Non-pigmented ciliary epithelial cell (primary cell): Measurements from ENCODE around the gene LBX1.

Source experiments
- DNase-seq: peaks from one replicate; pipeline ENCODE4 v3.0.0-alpha.2; 2010; ENCODE audit warnings: low read depth

The LBX1 gene

DNA sequence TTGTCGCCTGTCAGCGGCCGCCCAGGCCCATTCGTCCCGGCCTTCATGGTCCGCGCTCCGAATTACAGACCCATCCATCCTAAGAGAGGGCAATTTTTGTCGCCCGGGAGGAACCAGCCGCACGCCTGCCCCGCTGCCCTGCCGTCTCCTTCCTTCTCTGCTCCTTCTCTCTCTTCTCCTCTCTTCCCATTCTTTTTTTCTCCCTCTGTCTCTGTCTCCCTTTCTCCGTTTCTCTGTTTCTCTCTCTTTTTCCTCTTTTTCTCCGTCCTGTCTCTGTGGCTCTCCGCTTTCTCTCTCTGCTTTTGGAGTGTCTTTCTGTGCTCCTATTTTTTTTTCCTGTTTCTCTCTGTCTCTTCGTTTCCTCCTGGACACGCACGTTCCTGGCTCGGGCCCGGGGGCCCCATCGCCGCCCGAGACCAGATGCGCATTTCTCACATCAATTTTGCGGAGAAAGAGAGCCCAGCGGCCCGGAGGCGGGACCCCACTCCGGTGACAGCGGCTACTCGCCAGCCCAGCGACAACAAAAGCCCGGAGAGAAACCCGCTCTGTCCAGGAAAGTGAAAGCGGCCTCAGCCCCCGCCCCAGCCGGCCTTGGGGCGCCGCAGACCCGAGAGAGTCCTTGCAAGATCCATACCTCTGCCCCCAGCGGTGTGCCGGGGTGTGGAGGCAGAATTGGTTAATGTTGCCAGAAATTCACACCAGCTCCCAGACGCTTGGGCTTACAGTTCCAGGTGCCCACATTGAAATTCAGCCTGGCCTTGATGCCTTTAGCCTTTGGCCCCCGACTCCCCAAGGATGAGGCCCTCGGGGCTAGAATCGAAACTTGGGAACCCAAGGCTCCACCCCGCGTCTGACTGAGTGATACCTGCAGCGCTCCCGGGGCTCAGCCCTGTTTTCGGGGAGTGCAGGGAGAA, 4.1 kb downstream of the LBX1 start:
- no peak for DNase-seq

DNA sequence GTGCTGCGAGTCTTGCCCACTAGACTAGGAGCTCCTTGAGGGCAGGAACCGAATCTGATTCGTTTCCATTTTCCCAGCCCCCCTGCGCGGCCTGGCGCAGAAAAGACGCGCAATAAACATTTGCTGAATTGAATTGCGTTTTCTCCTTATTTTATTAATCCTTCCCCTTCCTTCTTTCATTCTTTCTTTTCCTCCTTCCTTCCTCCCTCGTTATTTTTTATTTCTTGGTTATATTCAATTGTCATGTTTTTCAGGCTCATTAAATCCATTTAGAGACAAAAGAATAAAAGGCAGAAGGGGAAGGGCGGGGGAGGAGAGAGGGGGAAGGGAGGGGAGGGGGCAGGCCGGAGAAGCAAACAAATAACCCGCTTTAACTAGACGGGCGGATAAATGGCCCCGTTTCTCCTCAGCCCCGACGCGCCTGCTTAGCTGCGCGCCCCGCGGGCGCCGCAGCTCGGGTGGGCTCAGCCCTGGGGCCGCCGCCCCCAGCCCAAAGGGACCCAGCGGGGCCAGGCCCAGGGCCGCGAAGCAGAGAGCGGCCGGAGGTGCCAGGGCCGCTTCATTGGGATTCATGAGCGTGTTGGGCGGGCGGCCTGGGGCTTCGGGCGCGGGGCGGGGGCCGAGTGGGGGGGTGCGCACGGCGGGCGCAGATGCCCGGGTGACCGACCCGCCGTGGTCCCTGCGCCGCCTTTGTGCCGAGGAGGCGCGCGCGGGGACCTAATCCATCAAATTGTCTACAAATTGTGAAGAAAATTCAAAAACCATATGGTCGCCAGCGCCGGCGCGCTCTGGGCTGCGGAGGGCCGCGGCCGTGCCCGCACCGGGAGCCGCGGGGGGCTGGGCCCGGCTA, 5.0 kb downstream of the LBX1 start:
- DNase-seq = no peak

DNA sequence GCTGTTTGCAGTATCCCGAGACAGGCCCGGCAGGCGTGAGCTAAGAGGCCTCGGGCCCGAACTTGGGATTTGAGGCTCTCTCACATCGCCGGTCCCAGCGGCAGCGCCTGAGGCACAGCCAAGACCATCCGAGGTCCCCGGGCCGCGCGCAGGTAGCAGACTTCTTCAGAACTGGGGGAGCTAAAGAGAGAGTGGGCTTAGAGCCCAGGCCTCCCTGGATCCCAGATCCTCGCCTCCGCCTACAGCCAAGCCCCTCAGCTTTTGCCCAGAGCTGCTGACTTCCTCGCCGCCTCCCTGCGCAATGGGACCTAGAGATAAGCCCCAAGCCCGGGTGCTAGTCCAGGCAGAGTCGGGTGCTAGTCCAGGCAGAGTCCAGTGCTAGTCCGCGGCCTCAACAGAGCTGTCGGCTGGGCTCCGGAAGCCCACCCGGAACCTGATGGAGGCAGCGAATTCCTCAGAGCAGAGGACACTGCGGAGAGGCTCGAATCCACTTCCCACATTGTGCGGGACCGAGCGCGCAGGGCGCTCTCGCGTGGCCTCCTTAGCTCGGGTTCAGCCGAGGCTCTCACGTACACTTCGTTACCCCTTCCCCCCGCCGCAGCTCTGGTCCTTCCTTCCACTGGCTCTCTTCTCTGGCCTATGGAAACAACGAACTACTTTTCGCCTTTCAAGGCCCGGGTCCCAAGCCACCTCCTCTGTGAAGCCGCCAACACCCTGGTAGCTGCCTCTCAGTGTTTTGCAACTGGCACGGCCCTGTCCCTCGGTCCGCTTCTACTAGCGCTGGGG, 5.8 kb downstream of the LBX1 start:
- no peak for DNase-seq

DNA sequence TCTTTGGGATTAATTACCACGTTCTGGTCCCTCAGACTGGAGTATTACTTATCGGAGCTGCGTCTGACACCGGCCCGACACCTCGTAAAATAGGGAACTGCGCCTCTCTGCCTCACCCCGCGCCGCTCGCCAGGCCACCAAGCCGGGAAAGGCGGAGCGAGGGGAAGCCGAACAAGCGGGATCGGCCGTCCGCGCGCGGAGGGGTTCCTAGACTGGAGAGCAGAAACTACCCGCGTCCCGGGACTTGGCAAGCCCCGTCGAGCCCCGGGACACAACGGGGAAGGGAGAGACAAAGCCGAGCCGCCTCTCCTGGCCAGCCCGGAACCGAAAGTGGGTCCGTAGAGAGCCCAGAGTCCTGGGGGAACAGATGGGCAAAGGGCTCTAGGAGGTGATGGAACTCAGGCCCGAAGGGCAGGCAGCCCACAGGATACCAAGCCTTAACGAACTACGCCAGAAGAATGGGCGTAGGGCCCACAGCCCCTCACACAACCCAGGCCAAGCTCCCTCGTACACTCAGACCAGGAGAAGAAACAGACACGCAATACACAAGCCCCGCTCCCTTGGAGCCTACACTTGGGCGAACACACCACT, 6.5 kb downstream of the LBX1 start:
- DNase-seq = no peak

DNA sequence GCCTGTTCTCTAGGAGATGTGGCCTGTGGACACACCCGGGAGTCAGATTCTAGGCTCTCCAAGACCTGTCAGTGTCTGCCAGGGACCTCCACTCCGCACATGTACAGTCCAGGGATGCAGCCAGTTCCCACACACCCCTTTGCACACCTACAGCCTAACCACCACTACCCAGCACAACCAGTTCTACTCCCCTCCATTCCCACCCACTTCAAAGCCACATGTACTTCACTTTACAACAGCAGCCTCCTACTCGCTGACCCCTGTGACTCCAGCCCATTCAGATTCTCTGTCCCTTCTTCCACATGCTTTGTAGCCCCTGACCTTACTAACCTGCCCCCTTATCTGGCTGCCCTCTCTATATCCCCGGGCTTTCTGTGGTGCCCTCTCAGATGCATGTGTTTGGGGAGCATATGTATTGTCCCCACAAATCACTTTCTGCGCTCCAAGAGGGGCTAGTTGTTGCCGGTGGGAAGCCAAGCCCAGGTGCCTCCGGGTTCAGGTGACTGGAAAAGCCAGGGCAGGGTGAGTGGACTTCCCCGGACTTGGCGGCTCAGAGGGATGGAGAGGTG, 7.2 kb downstream of the LBX1 start:
- no peak for DNase-seq

DNA sequence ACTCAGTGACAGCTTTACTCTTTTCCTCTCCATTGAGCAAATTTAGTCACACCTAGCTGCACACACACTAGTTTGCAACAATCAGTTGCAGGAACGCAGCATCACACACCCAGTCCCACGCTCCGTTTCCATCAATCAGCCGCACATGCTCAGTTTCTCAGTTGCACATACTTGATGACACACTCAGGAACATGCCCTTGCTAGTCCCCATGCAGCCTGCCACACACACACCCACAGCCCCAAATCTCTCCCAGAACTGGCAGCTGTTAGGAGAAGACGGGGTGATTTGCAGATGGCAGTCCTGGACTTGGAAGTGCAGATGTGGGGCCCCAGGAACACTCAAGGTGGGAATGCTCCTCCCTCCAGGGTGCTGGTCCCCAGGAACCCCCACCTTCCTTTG, 7.7 kb downstream of the LBX1 start:
- DNase-seq = no peak

DNA sequence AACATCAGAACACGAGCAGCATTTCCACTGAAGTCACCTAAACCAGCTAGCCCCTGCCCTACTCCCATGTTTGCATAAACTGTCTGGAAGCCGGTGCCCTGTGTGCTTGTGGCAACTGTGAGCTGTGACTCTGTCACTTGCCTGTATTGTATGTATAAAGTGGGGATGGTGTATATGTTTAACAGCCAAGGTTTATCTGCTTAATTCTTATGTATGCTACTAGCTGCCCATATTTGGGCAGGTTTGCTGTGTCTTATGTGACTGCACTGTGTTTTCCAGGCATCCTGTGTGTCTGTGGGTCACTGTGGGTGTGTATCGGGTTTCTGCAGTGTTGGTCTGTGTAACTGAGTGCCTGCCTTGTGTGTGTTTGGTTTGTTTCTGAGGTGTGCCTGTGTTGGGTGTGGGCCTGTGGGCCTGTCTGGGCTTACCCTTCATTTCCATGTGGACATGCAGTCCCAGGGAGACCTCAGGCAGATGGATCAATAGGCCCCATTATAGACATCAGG, 9.3 kb downstream of the LBX1 start:
- DNase-seq = no peak

DNA sequence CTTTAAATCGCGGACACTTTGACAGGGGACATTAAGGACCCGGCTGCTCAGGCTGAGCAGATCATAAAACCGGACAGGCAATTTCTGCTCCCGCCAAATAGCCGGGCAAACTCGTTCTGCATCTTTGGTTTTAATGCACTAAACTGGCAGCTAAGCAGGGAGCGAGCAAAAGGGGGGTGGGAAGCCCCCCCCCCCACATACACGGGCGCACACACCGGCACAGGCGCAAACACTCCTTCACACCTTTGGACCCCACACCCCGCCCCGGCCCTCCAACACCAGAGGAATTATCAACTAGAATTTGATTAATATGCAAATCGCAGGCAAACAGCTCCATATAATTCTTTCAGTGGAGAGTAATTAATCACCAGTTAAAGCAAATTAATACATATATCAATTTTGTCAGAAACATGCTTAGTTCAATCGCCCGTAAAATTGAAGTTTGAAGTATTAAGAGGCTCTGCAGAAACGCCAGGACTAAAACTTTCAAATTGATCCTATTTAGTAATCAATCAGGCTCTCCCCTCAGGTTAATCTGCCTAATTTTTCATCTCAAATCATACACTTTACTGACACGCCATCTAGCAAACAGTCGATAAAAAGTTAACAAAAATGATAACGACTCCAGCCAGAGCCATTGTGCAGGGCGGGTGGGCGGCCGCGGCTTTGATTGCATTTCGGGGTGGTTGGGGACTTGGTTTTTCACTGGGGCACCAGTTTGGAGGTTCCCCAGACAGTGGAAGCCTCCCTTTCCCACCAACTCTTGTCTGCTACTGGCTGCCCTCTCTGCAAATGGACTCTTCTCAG, 9.9 kb downstream of the LBX1 start:
- no peak for DNase-seq

DNA sequence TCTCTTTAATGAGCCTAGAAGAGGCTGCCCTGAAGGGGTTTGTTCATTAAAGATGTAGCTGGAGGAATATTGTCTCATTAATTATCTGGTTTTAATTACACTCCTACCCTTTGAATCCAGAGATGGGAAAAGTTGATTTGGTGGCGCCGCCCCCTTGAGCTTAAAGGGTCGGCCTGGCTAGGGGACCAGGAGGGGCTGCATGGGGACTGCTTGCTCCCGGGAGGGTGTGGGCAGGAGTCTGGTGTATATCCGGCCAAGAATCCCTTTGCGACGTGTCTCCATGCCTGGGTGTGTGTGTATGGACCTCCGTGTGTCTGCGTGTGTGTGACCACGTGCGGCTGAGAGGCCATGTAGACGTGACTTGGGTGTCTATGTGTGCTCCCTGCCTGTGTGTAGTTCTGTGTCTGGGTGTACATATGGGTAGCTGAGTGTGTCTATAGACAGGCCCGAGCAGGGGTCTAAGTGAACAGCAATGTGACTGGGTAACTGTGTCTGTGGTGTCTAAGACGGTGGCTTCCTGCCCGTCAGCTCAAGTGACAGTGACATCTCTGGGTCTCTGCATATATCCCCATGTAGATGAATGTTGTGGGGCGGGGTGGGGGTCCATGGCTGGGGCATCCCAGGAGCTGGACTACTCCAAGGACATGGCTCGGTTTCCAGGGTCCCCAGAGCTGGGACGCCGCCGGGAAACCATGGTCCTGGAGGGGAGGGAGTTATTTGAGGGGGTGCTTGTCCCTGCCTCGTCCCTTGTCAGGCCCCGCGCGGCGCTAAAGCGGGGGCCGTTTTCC, 10.7 kb downstream of the LBX1 start:
- DNase-seq = no peak

DNA sequence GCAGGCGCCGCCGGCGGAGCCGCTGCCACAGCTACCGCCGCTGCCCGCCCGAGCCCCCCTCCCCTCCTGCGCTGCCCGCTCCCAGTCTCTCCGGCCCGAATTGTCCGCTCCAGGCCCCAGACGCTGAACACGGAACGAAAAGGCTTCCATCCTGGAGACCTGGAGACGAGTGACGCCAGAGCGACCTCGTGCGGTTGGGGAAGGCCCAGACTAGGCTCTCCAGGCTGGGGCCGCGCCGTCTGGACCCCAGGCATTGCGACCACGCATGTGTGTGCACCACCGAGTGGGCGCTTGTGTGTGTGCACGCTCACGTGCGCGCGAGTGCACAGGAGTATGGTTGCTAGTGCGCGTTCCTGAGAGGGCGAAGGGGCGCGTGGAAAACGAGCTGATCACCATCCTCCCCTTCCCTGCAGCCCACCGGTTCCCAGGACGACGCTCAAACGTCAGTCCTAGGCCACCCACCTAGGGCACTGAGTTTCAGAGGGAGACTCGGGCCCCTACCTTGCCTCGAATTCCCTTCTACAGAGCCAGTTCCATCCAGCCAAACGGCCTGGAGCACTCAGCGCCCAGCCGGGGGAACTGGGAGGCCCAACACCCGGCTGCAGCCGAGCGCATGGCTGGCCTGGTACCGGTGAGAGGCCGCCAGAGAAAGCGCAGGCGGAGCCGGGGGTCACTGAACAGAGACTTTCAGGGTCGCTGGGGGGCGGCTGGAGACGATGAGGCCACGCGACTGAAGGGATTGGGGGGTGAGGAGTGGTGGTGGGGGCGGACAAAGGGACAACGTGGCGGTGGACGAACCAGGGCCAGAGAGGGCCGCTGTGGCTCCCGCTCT, 11.6 kb downstream of the LBX1 start:
- DNase-seq = no peak

DNA sequence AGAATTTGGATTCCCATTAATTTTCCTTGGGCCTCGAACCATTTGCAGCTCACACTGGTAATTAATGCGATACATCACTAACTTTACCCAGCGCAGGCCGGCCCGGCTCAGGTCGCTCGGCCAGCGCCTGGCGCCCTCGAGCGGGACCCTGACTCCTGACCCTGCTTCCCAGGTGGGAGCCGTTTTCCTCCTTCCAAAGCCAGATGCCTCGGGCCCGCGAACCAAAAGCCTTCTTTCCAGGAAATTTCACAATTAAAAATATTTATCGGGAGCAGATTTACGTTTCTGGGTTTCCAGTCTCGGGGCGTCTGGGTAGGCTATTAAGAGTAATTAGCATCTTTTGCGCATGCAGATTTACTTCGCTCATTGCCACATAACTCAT, 12.2 kb downstream of the LBX1 start:
- no peak for DNase-seq

DNA sequence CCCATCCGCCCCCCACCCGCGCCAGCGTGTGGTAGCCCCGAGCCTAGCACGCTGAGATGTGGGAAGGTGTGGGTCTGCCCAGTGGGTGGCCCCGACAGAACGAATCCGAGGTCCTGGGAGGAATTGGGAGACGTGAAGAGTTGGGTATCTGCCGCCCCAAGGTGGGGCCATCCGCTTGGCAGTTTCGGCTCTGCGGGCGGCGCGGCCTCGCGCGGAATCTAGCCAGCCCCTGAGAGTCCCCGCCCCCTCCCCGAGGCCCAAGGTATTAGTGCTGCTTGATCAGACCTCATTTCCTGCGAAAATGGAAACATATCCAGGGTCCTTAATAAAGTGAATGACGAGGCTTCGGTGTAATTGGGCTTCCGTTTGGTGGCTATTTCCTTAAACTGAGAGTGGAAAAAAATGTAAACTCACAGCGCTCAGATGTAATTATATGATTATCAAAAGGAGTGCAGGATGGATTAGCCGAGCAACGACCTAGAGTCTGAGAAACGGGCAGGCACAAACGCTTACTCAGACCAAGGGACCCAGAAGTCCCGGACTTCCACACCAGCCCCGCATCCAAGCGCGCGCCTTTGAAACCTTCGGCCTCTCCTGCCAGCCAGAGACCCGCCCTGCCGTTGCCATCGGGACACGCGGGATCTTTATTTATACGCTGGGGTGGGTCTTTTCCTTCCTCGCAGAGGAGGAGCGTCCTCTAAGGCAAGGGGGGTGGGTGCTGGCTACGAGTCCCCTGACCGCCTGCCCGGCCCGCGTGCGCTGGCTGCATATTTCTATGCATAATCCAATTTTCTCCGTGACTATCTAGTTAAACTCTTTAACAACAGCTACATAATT, 12.8 kb downstream of the LBX1 start:
- DNase-seq = no peak

DNA sequence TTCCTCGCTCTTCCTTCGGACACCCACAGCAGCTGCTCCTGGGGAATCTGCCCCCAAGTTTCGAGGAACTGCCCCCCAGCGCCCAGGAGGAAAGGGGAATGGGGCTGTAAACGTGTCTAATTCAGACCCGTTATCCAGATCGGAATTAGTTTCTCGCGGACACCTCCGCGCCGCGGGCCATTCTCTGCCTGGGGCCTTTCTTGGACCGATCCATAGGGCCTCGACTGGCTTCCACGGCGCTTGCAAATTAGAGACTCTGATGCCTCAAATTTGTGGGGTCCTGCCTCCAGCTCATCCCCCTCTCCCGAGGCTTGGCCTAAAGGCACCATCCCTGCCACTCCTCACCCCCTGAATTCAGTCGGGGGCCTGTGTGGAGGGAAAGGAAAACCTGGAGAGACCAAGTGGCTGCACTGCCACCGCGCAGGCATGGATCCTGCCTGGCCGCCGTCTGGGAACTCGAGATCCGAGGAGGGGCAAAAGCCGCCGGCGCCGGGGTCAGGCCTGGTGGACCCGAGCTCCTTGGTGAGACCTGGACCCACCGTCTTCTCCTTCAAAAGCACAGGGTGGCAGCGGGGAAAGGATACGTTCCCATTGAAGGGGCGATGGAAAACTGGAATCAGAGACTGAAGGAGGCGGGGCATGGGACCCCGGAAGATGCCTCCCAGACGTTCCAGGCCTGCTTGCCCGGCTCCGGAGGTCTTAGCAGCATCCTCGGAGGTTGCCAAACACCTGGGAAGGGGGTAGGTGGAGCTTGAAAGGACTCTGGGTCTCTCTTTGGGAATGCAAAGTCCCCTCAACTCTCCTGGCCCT, 13.7 kb downstream of the LBX1 start:
- no peak for DNase-seq

DNA sequence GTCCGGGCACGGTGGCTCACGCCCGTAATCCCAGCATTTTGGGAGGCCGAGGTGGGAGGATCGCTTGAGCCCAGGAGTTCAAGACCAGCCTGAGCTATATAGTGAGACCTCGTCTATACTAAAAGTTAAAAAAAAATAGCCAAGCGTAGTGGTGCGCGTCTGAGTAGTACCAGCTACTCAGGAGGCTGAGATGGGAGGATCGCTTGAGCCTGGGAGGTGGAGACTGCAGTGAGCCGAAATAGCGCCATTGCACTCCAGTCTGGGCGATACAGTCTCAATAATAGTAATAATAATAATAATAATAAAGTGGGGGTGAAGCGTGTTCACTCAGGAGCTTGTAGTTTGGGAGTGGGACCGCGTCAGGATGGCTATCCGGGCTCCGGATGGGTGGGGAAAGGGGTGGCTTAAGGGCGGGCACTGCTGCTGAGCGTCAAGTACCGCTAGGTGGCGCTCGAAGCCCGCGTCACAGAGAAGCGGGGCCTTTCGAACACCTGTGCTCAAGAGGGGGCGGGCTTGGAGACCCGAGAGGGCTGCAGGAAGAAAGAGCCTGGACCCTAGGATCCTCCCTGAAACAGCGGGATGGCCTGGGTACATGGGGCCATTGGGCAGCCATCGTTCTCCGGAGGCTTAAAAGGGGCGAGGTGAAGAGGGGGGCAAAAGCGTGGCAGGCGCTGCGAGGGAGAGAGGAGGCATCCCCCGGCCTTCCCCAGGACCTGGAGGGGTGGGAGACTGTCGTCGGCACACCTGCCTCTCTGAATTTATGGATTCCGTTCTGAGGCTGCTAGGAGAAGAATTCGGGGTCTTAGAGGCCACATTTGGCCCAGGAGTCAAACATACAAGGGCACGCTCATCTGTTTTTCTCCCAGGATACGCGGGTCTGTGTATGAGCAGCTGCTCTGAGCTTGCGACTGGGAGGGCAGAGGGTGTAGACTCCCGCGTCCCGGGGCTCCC, 14.5 kb downstream of the LBX1 start:
- DNase-seq = no peak

DNA sequence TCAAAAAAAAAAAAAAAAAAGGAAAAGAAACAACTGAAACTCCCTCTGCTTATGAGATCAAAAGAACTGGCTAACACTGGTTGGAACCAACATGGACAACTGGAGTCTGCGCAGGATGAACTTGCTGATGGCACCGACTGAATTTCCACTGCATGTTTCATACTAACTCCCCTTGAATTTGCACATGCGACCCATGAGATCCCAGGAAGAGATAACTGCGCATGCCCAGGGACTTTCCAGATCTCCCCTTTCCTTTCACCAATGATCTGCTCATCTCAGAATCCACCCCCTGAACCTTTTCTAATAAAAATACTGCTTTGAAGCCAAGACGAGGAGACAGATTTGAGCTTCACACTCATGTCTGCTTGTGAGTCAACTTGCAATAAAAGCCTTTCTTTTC, 20.7 kb downstream of the LBX1 start:
- no peak for DNase-seq

DNA sequence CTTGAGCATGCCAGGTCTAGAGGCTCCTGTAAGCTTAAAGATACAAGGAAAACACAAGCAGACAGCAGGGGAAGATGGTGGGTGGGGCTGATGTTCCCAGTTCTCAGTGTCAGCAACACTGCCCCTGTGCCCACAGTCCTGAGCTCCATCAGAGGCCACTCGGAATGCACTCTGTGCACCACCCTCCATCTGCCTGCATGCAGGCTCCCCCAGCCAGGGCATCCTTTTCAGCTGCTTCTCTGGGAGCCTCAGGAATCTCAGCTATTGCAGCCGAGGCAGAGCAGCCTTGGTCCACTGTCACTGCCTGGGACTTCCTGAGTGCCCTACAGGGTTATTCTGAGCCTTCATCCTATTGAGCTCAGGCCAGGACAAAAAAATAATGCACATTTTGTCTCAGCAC, 22.2 kb downstream of the LBX1 start:
- no peak for DNase-seq
